ENCODE results near the gene FGFR3.

The FGFR3 gene

DNA sequence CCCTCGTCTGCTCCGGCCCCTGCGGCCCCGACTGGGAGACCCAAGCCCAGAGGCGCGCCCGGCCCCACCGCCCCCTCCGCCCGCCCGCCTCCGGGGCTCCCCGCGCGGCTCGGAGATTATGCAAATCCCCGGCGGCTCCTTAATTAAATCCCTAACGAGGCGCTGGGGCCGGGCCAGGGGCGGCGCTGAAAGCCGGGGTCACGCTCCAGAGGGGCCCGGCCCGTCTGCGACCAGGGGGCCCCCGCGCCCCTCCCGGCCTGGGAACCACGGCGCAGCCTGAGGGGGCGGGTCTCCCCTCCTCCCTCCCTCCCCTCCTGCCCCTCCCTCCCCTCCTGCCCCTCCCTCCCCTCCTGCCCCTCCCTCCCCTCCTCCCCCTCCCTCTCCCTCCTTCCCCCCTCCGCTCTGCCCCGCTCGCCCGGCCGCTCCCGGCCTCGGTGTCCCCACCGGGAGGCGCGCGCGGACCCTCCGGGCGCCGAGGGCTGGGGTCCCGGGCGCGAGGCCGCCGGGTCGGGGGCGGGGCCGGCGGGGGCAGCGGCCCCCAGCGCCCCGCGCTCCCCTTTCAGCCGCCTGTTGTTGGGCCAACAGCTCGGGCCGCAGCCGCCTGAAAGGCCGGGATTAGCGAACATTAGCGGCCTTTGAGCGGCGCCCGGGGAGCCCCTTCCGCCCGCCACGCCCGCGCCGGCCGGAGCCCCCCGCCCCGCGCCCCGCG, 25.9 kb upstream of the FGFR3 start:
- TF ChIP-seq, protein P1, sequence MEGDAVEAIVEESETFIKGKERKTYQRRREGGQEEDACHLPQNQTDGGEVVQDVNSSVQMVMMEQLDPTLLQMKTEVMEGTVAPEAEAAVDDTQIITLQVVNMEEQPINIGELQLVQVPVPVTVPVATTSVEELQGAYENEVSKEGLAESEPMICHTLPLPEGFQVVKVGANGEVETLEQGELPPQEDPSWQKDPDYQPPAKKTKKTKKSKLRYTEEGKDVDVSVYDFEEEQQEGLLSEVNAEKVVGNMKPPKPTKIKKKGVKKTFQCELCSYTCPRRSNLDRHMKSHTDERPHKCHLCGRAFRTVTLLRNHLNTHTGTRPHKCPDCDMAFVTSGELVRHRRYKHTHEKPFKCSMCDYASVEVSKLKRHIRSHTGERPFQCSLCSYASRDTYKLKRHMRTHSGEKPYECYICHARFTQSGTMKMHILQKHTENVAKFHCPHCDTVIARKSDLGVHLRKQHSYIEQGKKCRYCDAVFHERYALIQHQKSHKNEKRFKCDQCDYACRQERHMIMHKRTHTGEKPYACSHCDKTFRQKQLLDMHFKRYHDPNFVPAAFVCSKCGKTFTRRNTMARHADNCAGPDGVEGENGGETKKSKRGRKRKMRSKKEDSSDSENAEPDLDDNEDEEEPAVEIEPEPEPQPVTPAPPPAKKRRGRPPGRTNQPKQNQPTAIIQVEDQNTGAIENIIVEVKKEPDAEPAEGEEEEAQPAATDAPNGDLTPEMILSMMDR (IDR thresholded peaks at IDR 0.05), result no peak

DNA sequence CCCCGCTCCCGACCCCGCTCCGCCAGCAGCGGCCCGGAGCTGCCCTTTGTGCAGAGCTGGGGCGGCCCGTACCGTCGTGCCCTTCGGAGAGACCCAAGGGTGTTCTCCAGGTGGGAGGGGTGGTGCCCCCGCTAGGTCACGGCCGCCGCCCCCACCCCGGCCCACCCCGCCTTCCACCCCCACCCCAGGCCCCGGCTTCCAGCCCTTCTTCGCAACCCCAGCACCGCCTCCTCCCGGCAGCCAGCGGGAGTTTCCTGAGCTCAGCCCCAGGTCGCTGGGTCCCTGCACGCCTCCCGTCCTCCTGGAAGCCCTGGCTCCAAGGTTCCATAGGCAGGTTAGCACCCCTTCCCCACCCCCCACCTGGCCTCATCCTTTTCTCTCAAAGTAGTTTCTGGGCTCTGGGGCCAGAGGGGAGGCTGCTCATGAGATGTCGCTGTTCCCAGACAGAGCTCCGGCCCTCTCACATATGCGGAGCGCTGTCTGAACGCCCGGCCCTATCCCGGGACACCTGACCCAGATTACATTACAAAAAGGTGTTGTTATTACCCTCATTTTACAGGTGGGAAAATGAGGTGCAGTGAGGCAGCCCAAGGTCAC, 25.2 kb upstream of the FGFR3 start:
- TF ChIP-seq, protein P1 (IDR thresholded peaks at IDR 0.05), result no peak

DNA sequence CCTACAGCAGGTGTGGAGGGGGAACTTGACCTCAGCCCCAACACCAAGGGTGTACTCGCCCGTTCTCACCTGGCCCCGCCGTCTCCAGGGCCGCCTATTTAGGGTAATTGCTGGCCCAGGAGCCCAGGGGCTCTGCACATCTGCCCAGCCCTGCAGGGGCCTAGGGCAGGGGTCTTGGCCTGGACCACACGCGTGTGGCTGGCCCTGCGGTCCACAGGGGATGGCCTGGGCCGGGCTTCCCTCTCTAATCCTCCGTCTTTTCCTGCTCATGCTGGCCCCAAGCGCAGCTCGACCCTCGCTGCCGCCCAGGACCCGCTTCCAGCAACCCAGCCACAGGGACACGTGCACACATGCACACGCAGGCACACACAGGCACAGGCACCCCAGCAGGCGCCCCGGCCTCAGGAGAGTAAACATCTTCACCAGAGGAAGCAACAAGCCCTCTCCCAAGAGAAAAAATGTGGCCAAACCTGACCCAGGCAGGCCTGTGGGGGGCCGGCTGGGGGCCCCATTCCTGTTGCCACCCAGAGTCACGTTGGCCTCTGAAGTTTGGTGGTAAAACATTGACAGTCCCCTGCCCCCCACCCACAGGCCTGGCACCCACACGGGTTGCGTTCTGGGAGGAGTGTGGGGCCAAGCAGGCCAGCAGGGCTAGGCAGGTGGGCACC, 24.6 kb upstream of the FGFR3 start:
- TF ChIP-seq, protein P1 (IDR thresholded peaks at IDR 0.05), result no peak

DNA sequence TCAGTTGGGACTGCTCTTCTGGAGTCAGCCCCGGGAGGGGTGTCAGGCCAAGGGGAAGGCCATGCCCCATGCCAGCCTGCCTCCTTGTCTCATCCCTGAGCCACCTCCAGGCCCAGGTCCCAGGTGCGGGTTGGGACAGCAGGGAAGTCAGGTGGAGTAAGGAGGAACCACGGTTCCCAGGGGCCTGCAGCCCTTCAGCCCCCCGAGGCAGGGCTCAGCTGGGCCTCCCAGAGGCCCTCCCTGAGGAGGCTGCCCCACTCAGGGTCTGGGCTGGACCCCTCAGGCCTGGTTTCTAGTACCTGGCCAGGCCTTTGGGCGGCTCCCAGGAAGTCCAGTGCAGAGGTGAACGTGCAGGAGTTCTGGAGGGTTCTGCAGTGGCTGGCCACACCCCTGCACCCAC, 23.4 kb upstream of the FGFR3 start:
- TF ChIP-seq, protein P1 (IDR thresholded peaks at IDR 0.05), result no peak

DNA sequence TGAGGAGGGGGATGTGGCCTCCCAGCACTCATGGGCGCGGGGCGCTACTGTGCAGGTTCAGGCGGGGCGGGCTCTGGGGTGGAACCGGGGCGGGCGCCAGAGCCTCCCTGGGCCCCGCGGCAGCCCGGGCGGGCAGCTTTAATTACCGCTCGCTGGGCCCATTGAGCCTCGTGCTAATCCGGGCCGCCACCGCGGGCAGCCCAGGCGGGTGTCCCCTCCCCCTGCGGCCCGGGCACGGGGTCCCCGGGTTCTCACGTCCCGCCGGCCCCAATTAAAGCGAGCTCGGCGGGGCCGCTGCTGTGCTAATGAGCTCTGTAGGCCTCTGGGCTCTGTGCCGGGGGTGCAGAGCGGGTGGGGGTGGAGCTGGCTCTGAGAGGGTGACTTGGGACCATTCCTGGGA, 22.8 kb upstream of the FGFR3 start:
- TF ChIP-seq, protein P1 (IDR thresholded peaks at IDR 0.05), result no peak

DNA sequence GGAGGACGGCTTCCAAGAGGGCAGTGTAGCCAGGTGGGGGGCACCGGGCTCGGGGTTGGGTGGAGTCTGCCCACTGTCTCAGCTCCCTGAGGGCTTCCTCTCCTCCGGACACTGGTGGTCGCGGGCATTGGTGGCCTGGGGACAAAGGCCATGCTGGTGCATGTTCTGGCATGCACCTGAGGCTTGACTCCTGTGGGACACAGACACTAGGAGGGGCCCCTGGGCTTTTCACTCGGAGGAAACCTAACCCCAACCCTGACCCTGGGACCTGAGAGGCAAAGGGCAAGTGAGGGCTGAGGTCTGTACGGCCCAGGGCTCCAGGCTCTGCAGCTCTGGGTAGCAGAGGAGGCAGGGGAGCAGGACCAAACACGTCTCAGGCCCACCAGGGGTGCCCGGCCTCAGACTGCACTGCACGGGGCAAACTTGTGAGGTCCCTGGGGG, 22.3 kb upstream of the FGFR3 start:
- TF ChIP-seq, protein P1 (IDR thresholded peaks at IDR 0.05), result no peak

DNA sequence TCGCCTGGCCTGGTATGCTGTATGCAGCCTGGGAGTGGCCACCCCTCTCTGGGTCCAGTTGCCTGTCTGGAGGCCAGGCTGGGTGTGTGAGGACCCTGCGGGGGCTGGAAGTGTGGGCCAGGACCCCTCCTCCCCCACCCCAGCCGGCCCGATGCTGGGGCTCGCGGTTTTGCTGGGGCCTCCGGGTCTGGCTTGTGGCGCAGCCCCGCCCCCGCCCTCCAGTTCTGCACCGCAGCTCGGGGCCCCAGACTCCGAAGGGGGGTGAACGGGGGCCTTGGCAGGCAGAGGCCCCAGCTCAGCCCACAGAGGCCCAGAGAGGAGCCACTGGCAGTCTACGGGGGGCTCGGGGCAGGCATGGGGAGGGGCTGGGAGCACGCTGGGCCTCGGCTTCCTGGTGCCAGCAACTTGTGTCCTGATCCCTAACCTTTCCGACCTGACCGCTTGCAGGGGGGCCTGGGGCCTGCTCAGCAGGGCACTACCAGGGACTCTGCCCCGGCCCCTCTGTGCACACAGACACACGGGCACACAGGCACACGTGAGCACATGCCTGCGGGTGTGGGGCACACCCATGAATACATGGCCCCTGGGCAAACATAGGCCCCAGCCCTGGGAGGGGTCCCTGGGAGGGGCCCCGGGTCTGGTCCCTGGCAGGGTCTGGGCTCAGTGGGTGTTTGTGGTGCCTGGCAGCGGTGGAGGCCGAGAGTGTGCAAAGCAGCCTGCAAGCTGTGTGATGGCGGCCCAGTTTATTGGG, 21.4 kb upstream of the FGFR3 start:
- TF ChIP-seq, protein P1 (IDR thresholded peaks at IDR 0.05), result no peak

Data from LNCAP (cell line).